Stomach (tissue), 4 donors: ENCODE results near the gene MAEA.

Source experiments
- CTCF ChIP-seq, 7 experiments: fragments of 450-650 bp in 4 of 7; fragments of 200-600 bp in 3 of 7; sonication (generic) in 3 of 7; IDR thresholded peaks; one replicate each; pipeline ENCODE4 v1.5.1; 2016 to 2019; ENCODE audit warnings: antibody characterized with exemption in 7 of 7, control low read depth in 2 of 7, mild to moderate bottlenecking in 1 of 7
- POLR2A ChIP-seq, 4 donors: fragments of 450-650 bp; IDR thresholded peaks; one replicate each; pipeline ENCODE4 v1.6.1; 2016; ENCODE audit warnings: antibody characterized with exemption in 4 of 4, control low read depth in 2 of 4, mild to moderate bottlenecking in 1 of 4, moderate library complexity in 1 of 4

- no peak for TF ChIP-seq POLR2A (IDR thresholded peaks at IDR 0.05)
- no peak for TF ChIP-seq CTCF (IDR thresholded peaks at IDR 0.05)
These were observed 34.5 kb upstream of the MAEA start for GRCh38 chr4:1255151-1255550.
